WTC11 (cell line): Measurements from ENCODE around the gene CTAGE9.
"Not testable (repeated sequence)": the region's sequence is repeated elsewhere in the genome, so short reads cannot be mapped to it uniquely, and the experiment has no call there.

Source experiments
- CTCF ChIP-seq: fragments of 200-600 bp; IDR thresholded peaks from 2 replicates; pipeline ENCODE4 v1.8.0; 2022; ENCODE audit warnings: antibody characterized with exemption
- PREB ChIP-seq: sonication (generic); formaldehyde crosslinking; IDR thresholded peaks from 2 replicates; pipeline ENCODE4 v1.8.1; 2022; ENCODE audit warnings: mild to moderate bottlenecking, missing genetic modification reagents, moderate library complexity, borderline replicate concordance
- SMAD3 ChIP-seq: sonication (generic); formaldehyde crosslinking; IDR thresholded peaks from 2 replicates; pipeline ENCODE4 v1.8.0; 2022; ENCODE audit warnings: missing genetic modification reagents, mild to moderate bottlenecking, borderline replicate concordance
- ZNF232 ChIP-seq: sonication (generic); formaldehyde crosslinking; IDR thresholded peaks from 2 replicates; pipeline ENCODE4 v1.8.0; 2022; ENCODE audit warnings: mild to moderate bottlenecking, missing genetic modification reagents

DNA sequence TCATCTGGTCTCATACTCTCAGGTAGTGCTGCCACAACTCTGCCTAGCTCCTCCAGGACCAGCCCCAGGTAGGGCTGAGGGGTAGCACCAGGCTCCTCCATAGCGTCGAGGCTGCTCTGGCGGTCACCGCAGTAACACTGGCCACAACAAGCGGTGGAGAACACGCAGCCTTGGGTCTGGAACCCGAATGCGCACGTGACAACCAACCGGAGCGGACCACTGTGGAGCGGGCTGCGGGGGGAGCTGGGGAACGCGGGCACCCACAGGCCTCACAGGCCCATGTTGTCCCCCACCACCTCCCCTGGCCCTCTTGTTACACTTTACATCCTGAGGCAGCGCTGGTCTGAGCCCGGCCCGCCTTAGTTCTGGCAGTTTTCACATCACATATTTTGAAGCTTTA, at the start of gene CTAGE9:
- TF ChIP-seq CTCF; PREB (CRISPR knock-in tag); SMAD3; ZNF232 (CRISPR knock-in tag): not testable (repeated sequence)
